GM12891 (cell line): Measurements from ENCODE around the gene EHMT1.

ENCODE experiments used
- PAX5 ChIP-seq: IDR thresholded peaks from 2 replicates; pipeline ENCODE4 v1.6.1; 2011; ENCODE audit warnings: low read length, moderate library complexity, mild to moderate bottlenecking; ENCODE audit not compliant: insufficient read depth, severe bottlenecking
- POLR2AphosphoS5 ChIP-seq: IDR thresholded peaks from 2 replicates; pipeline ENCODE4 v1.6.1; 2011; ENCODE audit warnings: low read depth, low read length, control low read depth
- TAF1 ChIP-seq: IDR thresholded peaks from 2 replicates; pipeline ENCODE4 v1.6.1; 2011; ENCODE audit warnings: low read depth, low read length, control low read depth

DNA sequence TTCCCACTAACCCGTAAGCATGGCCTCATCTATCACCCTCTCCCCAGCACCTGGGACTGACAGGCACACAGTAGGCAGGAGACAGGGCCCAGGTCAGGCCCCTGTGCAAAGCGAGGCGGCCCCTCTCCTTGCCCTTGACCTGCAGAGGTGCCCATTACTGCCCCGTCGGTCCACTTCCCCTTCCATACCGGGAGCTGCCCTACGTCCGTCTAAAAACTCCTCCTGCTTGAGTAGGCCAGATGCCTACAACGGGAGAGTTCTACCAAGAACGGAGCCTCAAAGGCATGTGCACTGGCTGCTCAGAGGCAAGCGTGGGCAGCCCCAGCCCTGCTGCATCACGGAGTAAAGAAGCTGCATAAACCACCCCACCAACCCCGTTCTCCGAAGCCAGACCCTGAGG, 35.5 kb upstream of the EHMT1 start:
- TF ChIP-seq POLR2AphosphoS5 (no peak), PAX5 (no peak), TAF1 (no peak)
